ENCODE data around the gene AFDN. TPM values are rescaled to one million over a fixed set of nuclear protein-coding genes. Genes with fewer than 3 reads are reported as not detected.

The AFDN gene
- total and polyA plus RNA-seq, 2 of the 8 experiments (the other 6 are each of a cell fraction or from before 2014, with no cell fraction given): 53.4 to 192 TPM

- no peak overlapping the region for H3K18ac ChIP-seq (ENCODE audit: extremely low read depth, low read length)
- DNase-seq (ENCODE audit: low read depth in 1 of 2, low spot score in 2 of 2) (peak in 1 of 2 experiments; percentile 7), FAIRE-seq (no peak)
- no peaks in the 10 kb centered on the region for H3K79me1 ChIP-seq (ENCODE audit: low read depth, low read length)
- H4K20me1 ChIP-seq (replicated peaks in 1 of 2; ENCODE audit: control insufficient read depth in 1 of 2, insufficient read depth in 2 of 2, low read length in 2 of 2): no peaks in the 10 kb centered on the region
- no peaks in the 10 kb centered on the region for H3K79me2 ChIP-seq (ENCODE audit: control insufficient read depth in 1 of 2, insufficient read depth in 2 of 2, low read length in 2 of 2)
- H2BK12ac ChIP-seq (ENCODE audit: low read depth, low read length): no peak overlapping the region
- no peaks in the 10 kb centered on the region; a peak in 1 of 7 replicates for H3K27me3 ChIP-seq (replicated peaks in 1 of 4; ENCODE audit: control insufficient read depth in 3 of 4, extremely low read depth in 1 of 4, insufficient read depth in 3 of 4, low read length in 3 of 4)
- ChIA-PET CTCF (ENCODE audit: partially characterized antibody) (interaction anchor here (1.3 kb wide), 1 partner anchor 10 kb away, joined by 3 read pairs; no protein-coding TSS in a partner anchor), POLR2A (ENCODE audit: partially characterized antibody) (no interaction called here)
- no peak overlapping the region for H4K91ac ChIP-seq (replicated peaks; ENCODE audit: insufficient read length, low read length)
- H2BK15ac ChIP-seq (ENCODE audit: low read length): no peak overlapping the region
- H3K14ac ChIP-seq (ENCODE audit: insufficient read length): no peak overlapping the region
- H3K9me3 ChIP-seq (ENCODE audit: insufficient read depth in 2 of 2, low read depth in 1 of 2, low read length in 1 of 2): no peaks in the 10 kb centered on the region; a peak in 1 of 4 replicates
- H3K27ac ChIP-seq (ENCODE audit: low read depth, low read length): no peak overlapping the region
- H2BK5ac ChIP-seq (ENCODE audit: low read depth, low read length): no peak overlapping the region
- no peak overlapping the region for H3K4me2 ChIP-seq (ENCODE audit: insufficient read depth in 1 of 2, low read depth in 2 of 2, low read length in 2 of 2)
- no peak overlapping the region for H2AFZ ChIP-seq (ENCODE audit: low read length)
- no peaks in the 10 kb centered on the region for H3K36me3 ChIP-seq (ENCODE audit: control insufficient read depth in 2 of 4, insufficient read depth in 4 of 4, low read length in 3 of 4)
- H3K23me2 ChIP-seq (ENCODE audit: low read depth, low read length): no peaks in the 10 kb centered on the region; the same call in 1 of the 2 replicates
- no peak overlapping the region for H2AK5ac ChIP-seq (ENCODE audit: low read depth, low read length)
- 80% methylated on average over 6 of the region's 6 CpGs; no CpG with 5 or more reads in 1 of the 2 experiments for WGBS, 2 experiments (ENCODE audit: extremely low coverage in 1 of 2, insufficient coverage in 1 of 2, insufficient read length in 1 of 2, insufficient replicate concordance in 2 of 2, low coverage in 1 of 2, low lambda C conversion rate in 2 of 2, missing lambda C conversion rate in 1 of 2)
- H2BK120ac ChIP-seq (replicated peaks; ENCODE audit: low read depth, low read length): no peak overlapping the region
- H3K23ac ChIP-seq (ENCODE audit: insufficient read length): no peak overlapping the region
- H3K4me1 ChIP-seq (replicated peaks in 1 of 4; ENCODE audit: control insufficient read depth in 3 of 4, insufficient read depth in 4 of 4, low read length in 3 of 4): no peaks in the 10 kb centered on the region
- no peak overlapping the region for H3K4me3 ChIP-seq (ENCODE audit: extremely low read depth in 1 of 4, insufficient read depth in 2 of 4, low read depth in 3 of 4, low read length in 4 of 4)
- H4K5ac ChIP-seq (ENCODE audit: insufficient read length, low read depth, low read length): no peak overlapping the region
- no peak overlapping the region for H3K56ac ChIP-seq (replicated peaks; ENCODE audit: insufficient read length, low read depth, low read length)
- no peak overlapping the region for H3K4ac ChIP-seq (replicated peaks; ENCODE audit: insufficient read length, low read depth, low read length)
- no peak overlapping the region for H3K9ac ChIP-seq (replicated peaks in 1 of 4; ENCODE audit: extremely low read depth in 1 of 4, low read depth in 3 of 4, low read length in 3 of 4)
- H4K8ac ChIP-seq (ENCODE audit: extremely low read depth, insufficient read depth, low read length): no peak overlapping the region; the same call in 1 of the 2 replicates
- H2BK20ac ChIP-seq (ENCODE audit: low read length): 0 out of 2 replicates have a peak overlapping the region, but pooled peaks have one; percentile 48
- TF ChIP-seq POU5F1 (IDR thresholded peaks at IDR 0.05; ENCODE audit: low read depth, low read length) (no peak), RBBP5 (IDR thresholded peaks at IDR 0.05; ENCODE audit: borderline replicate concordance, low read depth, low read length) (no peak), EGR1 (IDR thresholded peaks at IDR 0.05; ENCODE audit: borderline replicate concordance, low read depth, low read length) (no peak)
These were observed 19.5 kb upstream of the AFDN start for GRCh38 chr6:167807200-167807599.

Measured in H1 (cell line).